ENCODE measurements around the gene SNRNP35. TPM values are rescaled to one million over a fixed set of nuclear protein-coding genes. Genes with fewer than 3 reads are reported as not detected.

Gene SNRNP35
- total RNA-seq, 4 donors from 2014 or later: 8.6 to 30.0 (median 25.7) TPM

- WGBS, 2 donors (ENCODE audit: low coverage in 1 of 2): 46 to 52% methylated on average over 4 to 5 of the region's 5 CpGs
- no peaks in the 10 kb centered on the region for H3K27me3 ChIP-seq
- H3K9me3 ChIP-seq: no peaks in the 10 kb centered on the region
- no peak for TF ChIP-seq EP300 (IDR thresholded peaks at IDR 0.05; ENCODE audit: low read depth)
- TF ChIP-seq POLR2A (IDR thresholded peaks at IDR 0.05): no peak
- no peak for TF ChIP-seq POLR2AphosphoS5 (IDR thresholded peaks at IDR 0.05)
- no peak for TF ChIP-seq CTCF (IDR thresholded peaks at IDR 0.05)
- peaks cover 3 to 40% (median 13%) of the 10 kb centered on the region in 4 donors for H3K4me1 ChIP-seq
- H3K4me3 ChIP-seq: peak overlapping the region; percentile 58 to 80 (median 68)
- H3K27ac ChIP-seq: peak overlapping the region; percentile 77 to 80 (median 78)
- intact Hi-C loops (cut with DNase I; ENCODE audit: low total_unique reads) (no loop called here), in situ Hi-C loops (cut with MboI; ENCODE audit: low pct_ligation_motif_present in 1 of 4, low pct_unique_long_range_greater_than_20kb in 1 of 4, low sequenced_read_pairs in 3 of 4) (no loop called here)
- no peaks in the 10 kb centered on the region for H3K36me3 ChIP-seq
- DNase-seq: no peak
Observed at GRCh38 chr12:123435636-123436016, 22.3 kb upstream of the SNRNP35 start.

GRCh38 chr12:123436017-123436964 lies 21.6 kb upstream of the SNRNP35 start, which contains the start of gene RILPL2:
Gene RILPL2, minus strand, starts transcription at chr12:123436684. Its CDS starts 264 bp downstream, at chr12:123436420.
- H3K4me3 ChIP-seq: peak within 1 kb of the TSS; percentile 58 to 80 (median 68)
- in situ Hi-C loops (cut with MboI; ENCODE audit: low pct_ligation_motif_present in 1 of 4, low pct_unique_long_range_greater_than_20kb in 1 of 4, low sequenced_read_pairs in 3 of 4) (no loop called here), intact Hi-C loops (cut with DNase I; ENCODE audit: low total_unique reads) (no loop called here)
- peak within 1 kb of the TSS; percentile 77 to 80 (median 78) for H3K27ac ChIP-seq
- H3K9me3 ChIP-seq: no peaks in the 10 kb centered on the region
- no peaks in the 10 kb centered on the region for H3K27me3 ChIP-seq
- H3K36me3 ChIP-seq: no peaks in the 10 kb centered on the region
- WGBS, 2 donors (ENCODE audit: low coverage in 1 of 2): 2% methylated on average over 45 of the region's 69 CpGs; no CpG with 5 or more reads in 1 of the 2 donors
- TF ChIP-seq POLR2A (IDR thresholded peaks at IDR 0.05) (peak; percentile 58), CTCF (IDR thresholded peaks at IDR 0.05) (peak in 2 of 5 experiments; percentile 15 to 33), POLR2AphosphoS5 (IDR thresholded peaks at IDR 0.05) (peak; percentile 72 to 78 (median 75)), EP300 (IDR thresholded peaks at IDR 0.05; ENCODE audit: low read depth) (no peak)
- H3K4me1 ChIP-seq: peaks cover 3 to 40% (median 13%) of the 10 kb centered on the region in 4 donors
- peak; percentile 92 for DNase-seq

- TF ChIP-seq CTCF (IDR thresholded peaks at IDR 0.05): no peak
- TF ChIP-seq EP300 (IDR thresholded peaks at IDR 0.05; ENCODE audit: low read depth): no peak
- TF ChIP-seq POLR2AphosphoS5 (IDR thresholded peaks at IDR 0.05): no peak
- TF ChIP-seq POLR2A (IDR thresholded peaks at IDR 0.05): no peak
- in situ Hi-C loops (cut with MboI; ENCODE audit: low pct_ligation_motif_present in 1 of 4, low pct_unique_long_range_greater_than_20kb in 1 of 4, low sequenced_read_pairs in 3 of 4): no loop called here
- no peaks in the 10 kb centered on the region for H3K27me3 ChIP-seq
Observed at GRCh38 chr12:123441523-123442164, 16.3 kb upstream of the SNRNP35 start.

GRCh38 chr12:123442774-123443173 lies 15.2 kb upstream of the SNRNP35 start:
- H3K4me1 ChIP-seq: peaks cover 0 to 15% (median 12%) of the 10 kb centered on the region in 4 donors
- no peak for TF ChIP-seq POLR2AphosphoS5 (IDR thresholded peaks at IDR 0.05)
- TF ChIP-seq POLR2A (IDR thresholded peaks at IDR 0.05): no peak
- no peak for TF ChIP-seq CTCF (IDR thresholded peaks at IDR 0.05)
- TF ChIP-seq EP300 (IDR thresholded peaks at IDR 0.05; ENCODE audit: low read depth): no peak
- no peak for DNase-seq
- no peak overlapping the region for H3K27ac ChIP-seq
- H3K9me3 ChIP-seq: no peaks in the 10 kb centered on the region
- no peaks in the 10 kb centered on the region for H3K27me3 ChIP-seq
- intact Hi-C loops (cut with DNase I; ENCODE audit: low total_unique reads): no loop called here
- in situ Hi-C loops (cut with MboI; ENCODE audit: low pct_ligation_motif_present in 1 of 4, low pct_unique_long_range_greater_than_20kb in 1 of 4, low sequenced_read_pairs in 3 of 4): no loop called here
- WGBS, 2 donors (ENCODE audit: low coverage in 1 of 2): 58 to 69% methylated on average over 4 of the region's 4 CpGs
- no peak overlapping the region for H3K4me3 ChIP-seq
- no peaks in the 10 kb centered on the region for H3K36me3 ChIP-seq

More at GRCh38 chr12:123441523-123442164, 16.3 kb upstream of the SNRNP35 start:
- H3K4me1 ChIP-seq: peaks cover 0 to 21% (median 14%) of the 10 kb centered on the region in 4 donors
- H3K27ac ChIP-seq: no peak overlapping the region
- no peaks in the 10 kb centered on the region for H3K36me3 ChIP-seq
- intact Hi-C loops (cut with DNase I; ENCODE audit: low total_unique reads): no loop called here
- no peak for DNase-seq
- no peak overlapping the region for H3K4me3 ChIP-seq
- 76 to 80% methylated on average over 8 to 13 of the region's 13 CpGs for WGBS, 2 donors (ENCODE audit: low coverage in 1 of 2)
- H3K9me3 ChIP-seq: no peaks in the 10 kb centered on the region

Measured in transverse colon (tissue), 4 donors.